Transverse colon (tissue), 4 donors: ENCODE results near the gene GALNT18.

Experiments
- POLR2AphosphoS5 ChIP-seq, 3 donors: sonication (generic); formaldehyde crosslinking; IDR thresholded peaks; one replicate each; pipeline ENCODE4 v1.6.1; 2016; ENCODE audit warnings: antibody characterized with exemption in 3 of 3
- TF ChIP-seq, protein P1 (sequence below), 5 experiments: fragments of 200-600 bp in 3 of 5; fragments of 450-650 bp in 2 of 5; sonication (generic) in 3 of 5; IDR thresholded peaks; 1 replicate in 2 of 5; 2 replicates in 3 of 5; pipeline ENCODE4 v1.5.1; 2016 to 2017; ENCODE audit warnings: antibody characterized with exemption in 5 of 5, inconsistent platforms in 3 of 5, mild to moderate bottlenecking in 2 of 5, moderate library complexity in 1 of 5

DNA sequence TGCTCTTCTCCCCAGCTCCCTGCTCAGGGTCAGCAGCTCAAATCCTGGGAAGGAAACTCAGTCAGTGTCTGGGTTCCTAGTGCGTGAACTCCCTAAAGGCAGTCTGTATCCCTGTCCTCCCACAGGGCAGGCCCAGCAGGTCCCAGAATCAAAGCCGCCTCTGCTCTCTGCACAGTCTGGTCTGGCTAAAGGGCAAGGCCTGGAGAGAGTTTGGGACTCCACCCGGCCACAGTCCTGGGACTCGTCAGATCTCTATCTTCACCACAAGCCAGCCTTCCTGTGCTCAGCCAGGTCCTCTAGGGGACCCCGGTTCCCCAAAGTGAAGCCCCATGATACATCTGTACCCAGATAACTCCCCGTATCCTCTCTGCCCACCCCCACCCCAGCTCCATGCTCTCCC is 212.6 kb downstream of the GALNT18 start:
- TF ChIP-seq, protein P1, sequence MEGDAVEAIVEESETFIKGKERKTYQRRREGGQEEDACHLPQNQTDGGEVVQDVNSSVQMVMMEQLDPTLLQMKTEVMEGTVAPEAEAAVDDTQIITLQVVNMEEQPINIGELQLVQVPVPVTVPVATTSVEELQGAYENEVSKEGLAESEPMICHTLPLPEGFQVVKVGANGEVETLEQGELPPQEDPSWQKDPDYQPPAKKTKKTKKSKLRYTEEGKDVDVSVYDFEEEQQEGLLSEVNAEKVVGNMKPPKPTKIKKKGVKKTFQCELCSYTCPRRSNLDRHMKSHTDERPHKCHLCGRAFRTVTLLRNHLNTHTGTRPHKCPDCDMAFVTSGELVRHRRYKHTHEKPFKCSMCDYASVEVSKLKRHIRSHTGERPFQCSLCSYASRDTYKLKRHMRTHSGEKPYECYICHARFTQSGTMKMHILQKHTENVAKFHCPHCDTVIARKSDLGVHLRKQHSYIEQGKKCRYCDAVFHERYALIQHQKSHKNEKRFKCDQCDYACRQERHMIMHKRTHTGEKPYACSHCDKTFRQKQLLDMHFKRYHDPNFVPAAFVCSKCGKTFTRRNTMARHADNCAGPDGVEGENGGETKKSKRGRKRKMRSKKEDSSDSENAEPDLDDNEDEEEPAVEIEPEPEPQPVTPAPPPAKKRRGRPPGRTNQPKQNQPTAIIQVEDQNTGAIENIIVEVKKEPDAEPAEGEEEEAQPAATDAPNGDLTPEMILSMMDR (IDR thresholded peaks at IDR 0.05): no peak
- TF ChIP-seq POLR2AphosphoS5 (IDR thresholded peaks at IDR 0.05): no peak
